T-cell (primary cell): ENCODE results near the gene TUSC2. TPM values are rescaled to one million over a fixed set of nuclear protein-coding genes. Genes with fewer than 3 reads are reported as not detected.

Experiments
- ATAC-seq, 4 experiments: fragments of 200-7000 bp in 3 of 4; fragments of 150-1000 bp in 1 of 4; cut with Tn5 transposase; replicated peaks in 1 of 4; 1 replicate in 3 of 4; 2 replicates in 1 of 4; pipeline ENCODE4 v1.10.0; 2021; ENCODE audit warnings: moderate library complexity in 3 of 4, mild to moderate bottlenecking in 2 of 4, moderate number of reproducible peaks in 1 of 4
- CTCF ChIA-PET, 2 donors: fragments of 300-600 bp; sonication (Branson Sonifier 250); formaldehyde crosslinking; loops; one replicate each; lab custom pipeline; 2022; ENCODE audit warnings: antibody characterized with exemption in 2 of 2; lab: Charles Lee
- POLR2A ChIA-PET, 2 donors: fragments of 300-600 bp; sonication (Branson Sonifier 250); formaldehyde crosslinking; loops; one replicate each; lab custom pipeline; 2022; ENCODE audit warnings: antibody characterized with exemption in 2 of 2; lab: Charles Lee
- DNase-seq, 35 experiments: peaks; one replicate each; pipeline versions ENCODE4 v3.0.0 to v3.0.0-alpha.2; 2013 to 2023
- H3K27ac ChIP-seq: one replicate; pipeline ENCODE4 v1.5.1; 2013; ENCODE audit warnings: low read length
- H3K27me3 ChIP-seq, 2 experiments: replicated peaks in 1 of 2; 1 replicate in 1 of 2; 2 replicates in 1 of 2; pipeline versions ENCODE4 v1.6.1 to v1.7.0; 2013; ENCODE audit warnings: low read length in 1 of 2, mixed read lengths in 1 of 2; ENCODE audit not compliant: control insufficient read depth in 2 of 2, insufficient read depth in 2 of 2; ENCODE audit errors: extremely low read depth in 1 of 2
- H3K36me3 ChIP-seq, 2 donors: 1 replicate in 1 of 2; 2 replicates in 1 of 2; pipeline versions ENCODE4 v1.6.1 to v1.7.0; 2013; ENCODE audit warnings: low read length in 1 of 2; ENCODE audit not compliant: control insufficient read depth in 2 of 2, insufficient read depth in 1 of 2; ENCODE audit errors: extremely low read depth in 1 of 2
- H3K4me1 ChIP-seq, 2 experiments: 1 replicate in 1 of 2; 2 replicates in 1 of 2; pipeline versions ENCODE4 v1.6.1 to v1.7.0; 2013; ENCODE audit warnings: low read length in 2 of 2, mixed read lengths in 1 of 2; ENCODE audit not compliant: insufficient read depth in 2 of 2, control insufficient read depth in 1 of 2; ENCODE audit errors: extremely low read depth in 1 of 2
- H3K4me3 ChIP-seq, 2 donors: 1 replicate in 1 of 2; 2 replicates in 1 of 2; pipeline versions ENCODE4 v1.5.1 to v1.7.0; 2013; ENCODE audit warnings: mild to moderate bottlenecking in 2 of 2, low read length in 1 of 2, moderate library complexity in 1 of 2; ENCODE audit not compliant: control insufficient read depth in 1 of 2; ENCODE audit errors: extremely low read depth in 1 of 2
- H3K9me3 ChIP-seq: 2 replicates; pipeline ENCODE4 v1.7.0; 2013
- H3K27ac Mint-ChIP-seq, 2 donors: one replicate each; pipeline ENCODE4 v1.8.0; 2020 to 2021; ENCODE audit warnings: mild to moderate bottlenecking in 2 of 2, mixed read lengths in 2 of 2
- H3K27me3 Mint-ChIP-seq, 2 donors: one replicate each; pipeline ENCODE4 v1.8.0; 2021 to 2022; ENCODE audit warnings: mixed read lengths in 2 of 2
- H3K36me3 Mint-ChIP-seq: one replicate; pipeline ENCODE4 v1.8.0; 2021; ENCODE audit warnings: mixed read lengths
- H3K4me1 Mint-ChIP-seq, 3 donors: one replicate each; pipeline ENCODE4 v1.8.0; 2020 to 2022; ENCODE audit warnings: mixed read lengths in 3 of 3, mild to moderate bottlenecking in 1 of 3
- H3K4me3 Mint-ChIP-seq, 3 donors: one replicate each; pipeline ENCODE4 v1.8.0; 2020 to 2022; ENCODE audit warnings: mild to moderate bottlenecking in 3 of 3, mixed read lengths in 3 of 3, moderate library complexity in 3 of 3
- H3K9me3 Mint-ChIP-seq, 3 donors: one replicate each; pipeline ENCODE4 v1.8.0; 2020 to 2022; ENCODE audit warnings: mixed read lengths in 3 of 3
- WGBS: methylation state at CpG from one replicate; pipeline ENCODE4 v1.1.5; 2013; ENCODE audit warnings: missing lambda C conversion rate; ENCODE audit not compliant: insufficient coverage; 5-methylcytosine and 5-hydroxymethylcytosine counted together
- total RNA-seq, 35 experiments: library from RNA in 6 of 35; stranded (reverse) in 6 of 35; fragments of 120-200 nt in 1 of 35; gene quantifications; one replicate each; pipeline versions ENCODE4 v1.2.1 to v1.2.4 and lab custom pipeline; 2013 to 2026

Gene TUSC2
- total RNA-seq, 5 donors from 2014 or later (not counting 1 experiment from before 2014, with no cell fraction given): 14.9 to 33.1 (median 26.8) TPM

GRCh38 chr3:50356553-50356952 is 28.5 kb upstream of the TUSC2 start:
- H3K9me3 ChIP-seq: no peaks in the 10 kb centered on the region
- ChIA-PET POLR2A (interaction anchor here in 1 of 2 donors (1.3 kb wide), 1 partner anchor 9 kb away, joined by 3 read pairs; no protein-coding TSS in a partner anchor), CTCF (interaction anchor here in 1 of 2 donors (0.6 to 1.1 kb wide), 2 partner anchors 9 to 10 kb away, joined by 4 to 6 read pairs; no protein-coding TSS in a partner anchor)
- H3K36me3 ChIP-seq: peaks cover 6 to 45% of the 10 kb centered on the region in 2 donors
- Mint-ChIP-seq H3K4me3 (peak overlapping the region; percentile 9 to 96 (median 93)), H3K36me3 (peaks cover 10% of the 10 kb centered on the region), H3K9me3 (no peaks in the 10 kb centered on the region), H3K27me3 (no peaks in the 10 kb centered on the region), H3K27ac (peak overlapping the region; percentile 27 to 31), H3K4me1 (peaks cover 50 to 56% (median 51%) of the 10 kb centered on the region in 3 donors)
- no peak for DNase-seq
- H3K27me3 ChIP-seq: no peaks in the 10 kb centered on the region
- 89% methylated on average over 5 of the region's 5 CpGs for WGBS
- peaks cover 27 to 55% of the 10 kb centered on the region in 2 experiments for H3K4me1 ChIP-seq
- H3K27ac ChIP-seq: no peak overlapping the region
- ATAC-seq: no peak
- H3K4me3 ChIP-seq: no peak overlapping the region

DNA sequence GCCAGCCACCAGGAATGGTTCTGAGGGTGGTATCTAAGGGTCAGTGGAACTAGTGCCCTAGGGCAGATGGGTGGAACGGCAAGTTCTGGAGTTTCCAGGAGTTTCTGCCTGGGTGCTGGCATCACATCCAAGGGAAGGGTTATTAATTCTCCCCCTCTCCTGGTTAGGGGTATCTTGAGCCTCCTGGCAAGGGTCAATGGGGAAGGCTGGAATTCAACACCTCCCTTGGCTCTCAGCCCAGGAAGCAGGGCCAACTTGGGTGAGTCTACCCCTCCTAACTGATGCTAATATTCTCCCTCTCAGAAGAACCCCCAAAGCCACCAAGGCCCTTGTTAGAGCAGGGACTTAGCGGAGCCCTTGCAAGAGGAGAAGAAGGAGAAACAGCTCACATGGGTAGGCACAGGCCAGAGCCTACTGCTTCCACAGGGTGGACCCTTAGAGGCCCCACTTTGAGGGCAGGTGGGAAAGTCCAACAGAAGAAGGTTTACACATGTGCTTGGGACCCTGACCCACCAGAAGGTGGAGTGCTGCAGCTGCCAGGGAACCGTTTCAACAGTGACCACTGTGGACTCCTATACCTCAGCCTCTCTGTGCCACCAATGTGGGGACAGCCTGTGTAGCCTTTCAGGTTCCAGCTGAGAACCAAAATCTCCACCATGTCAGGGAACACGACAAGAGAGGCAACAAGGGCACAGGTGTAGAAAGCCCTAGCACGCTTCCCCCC is 28.0 kb upstream of the TUSC2 start:
- ChIA-PET CTCF (interaction anchor here in 1 of 2 donors (0.6 to 0.8 kb wide), 2 partner anchors 9 to 1701 kb away, joined by 3 to 4 read pairs; no protein-coding TSS in a partner anchor), POLR2A (no interaction called here)
- Mint-ChIP-seq H3K27me3 (no peaks in the 10 kb centered on the region), H3K4me1 (peaks cover 55 to 62% (median 57%) of the 10 kb centered on the region in 3 donors), H3K36me3 (peaks cover 10% of the 10 kb centered on the region), H3K4me3 (peak overlapping the region in 2 of 3 donors; percentile 9 to 96), H3K27ac (peak overlapping the region in 1 of 2 donors; percentile 27), H3K9me3 (no peaks in the 10 kb centered on the region)
- Histone ChIP-seq H3K27me3 (no peaks in the 10 kb centered on the region), H3K4me1 (peaks cover 32 to 60% of the 10 kb centered on the region in 2 experiments), H3K9me3 (no peaks in the 10 kb centered on the region), H3K27ac (no peak overlapping the region), H3K36me3 (peaks cover 6 to 45% of the 10 kb centered on the region in 2 donors), H3K4me3 (no peak overlapping the region)
- WGBS: 92% methylated on average over 4 of the region's 5 CpGs
- no peak for ATAC-seq
- no peak for DNase-seq

DNA sequence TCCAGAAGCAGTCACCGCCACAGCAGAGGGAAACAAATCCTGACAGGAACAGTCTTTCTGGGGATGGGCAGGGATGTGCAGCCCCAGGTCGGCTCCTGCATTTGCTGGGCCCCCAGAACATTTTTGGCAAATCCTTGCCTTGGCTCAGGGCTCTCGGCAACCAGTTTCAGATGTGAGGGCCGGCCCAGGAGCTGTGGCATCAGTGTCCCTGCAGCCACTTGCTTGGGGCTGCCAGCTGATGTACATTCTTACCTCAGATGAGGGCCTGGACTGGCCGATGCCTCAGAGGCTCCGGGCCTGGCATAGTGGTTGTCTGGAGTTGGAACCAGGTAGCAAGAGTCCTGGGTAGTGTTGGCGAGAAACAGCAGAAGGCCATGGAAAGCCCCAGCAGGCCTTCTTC is 26.8 kb upstream of the TUSC2 start:
- no peaks in the 10 kb centered on the region for H3K9me3 ChIP-seq
- WGBS: 95% methylated on average over 5 of the region's 7 CpGs
- POLR2A ChIA-PET: no interaction called here
- H3K27me3 Mint-ChIP-seq: no peaks in the 10 kb centered on the region
- H3K4me3 ChIP-seq: no peak overlapping the region
- H3K4me1 ChIP-seq: peaks cover 36 to 67% of the 10 kb centered on the region in 2 experiments
- no peak overlapping the region for H3K4me3 Mint-ChIP-seq
- H3K27me3 ChIP-seq: no peaks in the 10 kb centered on the region
- H3K27ac ChIP-seq: no peak overlapping the region
- no peak for ATAC-seq
- CTCF ChIA-PET: no interaction called here
- no peak for DNase-seq
- H3K36me3 Mint-ChIP-seq: peaks cover 13% of the 10 kb centered on the region
- peaks cover 6 to 45% of the 10 kb centered on the region in 2 donors for H3K36me3 ChIP-seq
- H3K27ac Mint-ChIP-seq: peak overlapping the region in 1 of 2 donors; percentile 4
- H3K4me1 Mint-ChIP-seq: peaks cover 65 to 70% (median 66%) of the 10 kb centered on the region in 3 donors
- no peaks in the 10 kb centered on the region for H3K9me3 Mint-ChIP-seq

GRCh38 chr3:50354186-50354764 is 26.3 kb upstream of the TUSC2 start:
- peaks cover 6 to 45% of the 10 kb centered on the region in 2 donors for H3K36me3 ChIP-seq
- DNase-seq (no peak), ATAC-seq (no peak)
- no peaks in the 10 kb centered on the region for H3K27me3 ChIP-seq
- WGBS: 88% methylated on average over 4 of the region's 5 CpGs
- H3K9me3 Mint-ChIP-seq: no peaks in the 10 kb centered on the region
- peaks cover 42 to 70% of the 10 kb centered on the region in 2 experiments for H3K4me1 ChIP-seq
- CTCF ChIA-PET: interaction anchor here (0.6 to 0.7 kb wide), 3 partner anchors 31 to 222 kb away, joined by 3 to 5 read pairs (median 3); no protein-coding TSS in a partner anchor
- POLR2A ChIA-PET: no interaction called here
- peaks cover 64 to 70% (median 65%) of the 10 kb centered on the region in 3 donors for H3K4me1 Mint-ChIP-seq
- H3K4me3 ChIP-seq: no peak overlapping the region
- no peak overlapping the region for H3K27ac ChIP-seq
- H3K4me3 Mint-ChIP-seq: no peak overlapping the region
- no peaks in the 10 kb centered on the region for H3K9me3 ChIP-seq
- no peaks in the 10 kb centered on the region for H3K27me3 Mint-ChIP-seq
- H3K36me3 Mint-ChIP-seq: peaks cover 13% of the 10 kb centered on the region
- peak overlapping the region in 1 of 2 donors; percentile 5 for H3K27ac Mint-ChIP-seq

GRCh38 chr3:50353245-50354004 is 25.4 kb upstream of the TUSC2 start:
- H3K27ac Mint-ChIP-seq: no peak overlapping the region
- H3K36me3 Mint-ChIP-seq: peaks cover 20% of the 10 kb centered on the region

DNA sequence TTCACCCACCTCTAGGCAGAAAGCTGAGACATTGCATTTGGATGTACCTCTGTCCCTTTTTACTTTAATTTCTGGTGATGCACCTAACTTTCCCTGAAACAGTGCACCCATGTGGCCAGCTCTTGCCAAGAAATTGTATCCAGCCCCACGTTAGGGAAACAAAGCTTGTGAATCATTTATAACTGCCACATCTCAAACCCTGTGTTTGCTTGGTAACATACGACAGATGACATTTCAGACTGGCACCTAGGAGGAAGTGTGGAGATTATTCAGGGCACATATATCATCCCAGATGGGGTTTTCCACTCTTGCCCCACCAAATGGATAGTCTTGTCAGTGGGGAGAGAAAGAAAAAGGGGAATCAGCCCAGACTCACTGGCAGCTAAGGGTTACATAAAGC is 24.8 kb upstream of the TUSC2 start:
- no peak overlapping the region for H3K4me3 ChIP-seq
- Mint-ChIP-seq H3K36me3 (peaks cover 21% of the 10 kb centered on the region), H3K27me3 (no peaks in the 10 kb centered on the region), H3K4me1 (peaks cover 68 to 74% (median 71%) of the 10 kb centered on the region in 3 donors), H3K4me3 (no peak overlapping the region), H3K27ac (peak overlapping the region in 1 of 2 donors; percentile 16), H3K9me3 (no peaks in the 10 kb centered on the region)
- ChIA-PET POLR2A (no interaction called here), CTCF (interaction anchor here in 1 of 2 donors (0.7 kb wide), 1 partner anchor 1901 kb away, joined by 10 read pairs; no protein-coding TSS in a partner anchor)
- H3K36me3 ChIP-seq: peaks cover 6 to 58% of the 10 kb centered on the region in 2 donors
- H3K4me1 ChIP-seq: peaks cover 33 to 70% of the 10 kb centered on the region in 2 experiments
- no peaks in the 10 kb centered on the region for H3K9me3 ChIP-seq
- ATAC-seq (no peak), DNase-seq (no peak)
- 0% methylated on average over 1 of the region's 2 CpGs for WGBS
- H3K27ac ChIP-seq: no peak overlapping the region
- H3K27me3 ChIP-seq: no peaks in the 10 kb centered on the region

More at GRCh38 chr3:50353245-50354004, 25.4 kb upstream of the TUSC2 start:
- Mint-ChIP-seq H3K4me3 (no peak overlapping the region), H3K9me3 (no peaks in the 10 kb centered on the region), H3K27me3 (no peaks in the 10 kb centered on the region), H3K4me1 (peaks cover 68 to 74% (median 71%) of the 10 kb centered on the region in 3 donors)
- DNase-seq: no peak
- peaks cover 39 to 70% of the 10 kb centered on the region in 2 experiments for H3K4me1 ChIP-seq
- POLR2A ChIA-PET: no interaction called here
- H3K27me3 ChIP-seq: no peaks in the 10 kb centered on the region
- H3K36me3 ChIP-seq: peaks cover 6 to 52% of the 10 kb centered on the region in 2 donors
- no peak for ATAC-seq
- no peaks in the 10 kb centered on the region for H3K9me3 ChIP-seq
- 99% methylated on average over 10 of the region's 12 CpGs for WGBS
- CTCF ChIA-PET: interaction anchor here in 1 of 2 donors (0.7 kb wide), 1 partner anchor 30 kb away, joined by 3 read pairs; no protein-coding TSS in a partner anchor
- no peak overlapping the region for H3K27ac ChIP-seq
- H3K4me3 ChIP-seq: no peak overlapping the region
